SK-N-SH (cell line): ENCODE measurements around the gene EHD1. TPM values are rescaled to one million over a fixed set of nuclear protein-coding genes. Genes with fewer than 3 reads are reported as not detected.

Experiments used
- CTCF ChIA-PET: fragments of 300-600, 350-600 bp; formaldehyde crosslinking; extraction: SDS; loops from one replicate; lab custom pipeline; 2021; lab: Yijun Ruan, JAX
- POLR2A ChIA-PET: fragments of 350-600 bp; sonication (Branson Sonifier 250); formaldehyde crosslinking; extraction: SDS; loops from one replicate; lab custom pipeline; 2020; ENCODE audit warnings: antibody characterized with exemption, inconsistent platforms; lab: Yijun Ruan, JAX
- DNase-seq: peaks from one replicate; pipeline ENCODE4 v3.0.0; 2012
- H2AFZ ChIP-seq: fragments of 200-600 bp; sonication (generic); 2 replicates; pipeline ENCODE4 v1.8.1; 2016; ENCODE audit warnings: antibody characterized with exemption, mild to moderate bottlenecking, low read depth
- H3F3A ChIP-seq: fragments of 200-600 bp; sonication (generic); replicated peaks from 2 replicates; pipeline ENCODE3; 2016; ENCODE audit warnings: antibody characterized with exemption, mild to moderate bottlenecking; ENCODE audit not compliant: insufficient read depth
- H3K27ac ChIP-seq, 2 experiments: fragments of 200-500 bp in 1 of 2; fragments of 200-600 bp in 1 of 2; sonication (Bioruptor generic) in 1 of 2; sonication (generic), shearing (Covaris generic) in 1 of 2; 2 replicates each; pipeline versions ENCODE4 v1.5.1 to v1.6.1; 2014 to 2016; ENCODE audit warnings: low read depth in 2 of 2, inconsistent platforms in 1 of 2, low read length in 1 of 2, mild to moderate bottlenecking in 1 of 2, mixed read lengths in 1 of 2
- H3K27me3 ChIP-seq: fragments of 200-600 bp; sonication (generic), shearing (Covaris generic); 2 replicates; pipeline ENCODE4 v1.6.1; 2016; ENCODE audit warnings: mixed run types; ENCODE audit not compliant: insufficient read depth
- H3K36me3 ChIP-seq, 2 experiments: fragments of 200-500 bp in 1 of 2; fragments of 200-600 bp in 1 of 2; sonication (Bioruptor generic) in 1 of 2; sonication (generic) in 1 of 2; replicated peaks in 1 of 2; 2 replicates each; pipeline versions ENCODE3 to v1.5.1; 2014 to 2016; ENCODE audit warnings: low read length in 1 of 2, mild to moderate bottlenecking in 1 of 2; ENCODE audit not compliant: insufficient read depth in 2 of 2, control insufficient read depth in 1 of 2
- H3K4me1 ChIP-seq, 2 experiments: fragments of 200-500 bp in 1 of 2; fragments of 200-600 bp in 1 of 2; sonication (Bioruptor generic) in 1 of 2; sonication (generic), shearing (Covaris generic) in 1 of 2; 2 replicates each; pipeline versions ENCODE4 v1.5.1 to v1.6.1; 2014 to 2016; ENCODE audit warnings: low read depth in 1 of 2, low read length in 1 of 2, mixed run types in 1 of 2; ENCODE audit not compliant: insufficient read depth in 2 of 2, control insufficient read depth in 1 of 2
- H3K4me2 ChIP-seq: fragments of 200-600 bp; sonication (generic), shearing (Covaris generic); 2 replicates; pipeline ENCODE4 v1.6.1; 2017; ENCODE audit warnings: mixed run types
- H3K4me3 ChIP-seq, 2 experiments: fragments of 200-500 bp in 1 of 2; fragments of 200-600 bp in 1 of 2; sonication (Bioruptor generic) in 1 of 2; sonication (generic), shearing (Covaris generic) in 1 of 2; 2 replicates each; pipeline versions ENCODE4 v1.5.1 to v1.8.1; 2014 to 2016; ENCODE audit warnings: low read depth in 2 of 2, inconsistent platforms in 1 of 2, low read length in 1 of 2, mild to moderate bottlenecking in 1 of 2, mixed read lengths in 1 of 2, moderate library complexity in 1 of 2
- H3K79me2 ChIP-seq: fragments of 200-600 bp; sonication (generic); 2 replicates; pipeline ENCODE4 v1.8.1; 2017; ENCODE audit warnings: mild to moderate bottlenecking; ENCODE audit not compliant: insufficient read depth
- H3K9ac ChIP-seq: fragments of 200-600 bp; sonication (generic); 2 replicates; pipeline ENCODE4 v1.6.1; 2017; ENCODE audit warnings: mixed run types
- H3K9me2 ChIP-seq: fragments of 200-600 bp; sonication (generic); 2 replicates; pipeline ENCODE4 v1.6.1; 2017; ENCODE audit warnings: mixed run types
- H3K9me3 ChIP-seq: fragments of 200-600 bp; sonication (generic); 2 replicates; pipeline ENCODE4 v1.6.1; 2017; ENCODE audit warnings: mixed run types, mild to moderate bottlenecking, moderate library complexity
- H4K20me1 ChIP-seq: fragments of 200-600 bp; sonication (generic); 2 replicates; pipeline ENCODE4 v1.6.1; 2017; ENCODE audit warnings: mild to moderate bottlenecking, mixed run types; ENCODE audit not compliant: insufficient read depth
- CHD2 ChIP-seq: fragments of 150-350 bp; IDR thresholded peaks from 2 replicates; pipeline ENCODE4 v1.6.1; 2018; ENCODE audit warnings: low read length; ENCODE audit not compliant: partially characterized antibody
- ELF1 ChIP-seq: IDR thresholded peaks from 2 replicates; pipeline ENCODE4 v1.4.0; 2012
- EZH2phosphoT487 ChIP-seq: fragments of 200-600 bp; sonication (generic); IDR thresholded peaks from 2 replicates; pipeline ENCODE4 v1.6.1; 2017; ENCODE audit warnings: low read depth, mixed run types, mild to moderate bottlenecking, antibody characterized with exemption, moderate library complexity, borderline replicate concordance
- FOSL2 ChIP-seq: IDR thresholded peaks from 2 replicates; pipeline ENCODE4 v1.4.0; 2012; ENCODE audit warnings: low read depth, mild to moderate bottlenecking, moderate library complexity, borderline replicate concordance
- GABPA ChIP-seq: IDR thresholded peaks from 2 replicates; pipeline ENCODE4 v1.4.0; 2012; ENCODE audit warnings: low read depth, mild to moderate bottlenecking
- GATA2 ChIP-seq: sonication (generic); formaldehyde crosslinking; IDR thresholded peaks from 2 replicates; pipeline ENCODE4 v1.5.0; 2020; ENCODE audit warnings: mild to moderate bottlenecking, missing genetic modification reagents
- JUND ChIP-seq: IDR thresholded peaks from 2 replicates; pipeline ENCODE4 v1.4.0; 2012
- MXI1 ChIP-seq: IDR thresholded peaks from 2 replicates; pipeline ENCODE4 v1.6.1; 2012; ENCODE audit warnings: mild to moderate bottlenecking, low read depth, low read length, improper control_type of control experiment
- NRF1 ChIP-seq: IDR thresholded peaks from 2 replicates; pipeline ENCODE4 v1.6.1; 2012; ENCODE audit warnings: low read depth, mild to moderate bottlenecking, low read length
- RCOR1 ChIP-seq: fragments of 150-350 bp; IDR thresholded peaks from 2 replicates; pipeline ENCODE4 v1.6.1; 2017; ENCODE audit warnings: antibody characterized with exemption, low read length
- RXRA ChIP-seq: IDR thresholded peaks from 2 replicates; pipeline ENCODE4 v1.4.0; 2012; ENCODE audit warnings: low read depth, mild to moderate bottlenecking, borderline replicate concordance
- SIN3A ChIP-seq: IDR thresholded peaks from 2 replicates; pipeline ENCODE4 v1.6.1; 2012; ENCODE audit warnings: low read depth, mild to moderate bottlenecking, low read length, moderate library complexity, borderline replicate concordance
- TEAD4 ChIP-seq: IDR thresholded peaks from 2 replicates; pipeline ENCODE4 v1.4.0; 2012; ENCODE audit warnings: mild to moderate bottlenecking, borderline replicate concordance; ENCODE audit not compliant: insufficient read depth
- YY1 ChIP-seq: IDR thresholded peaks from 2 replicates; pipeline ENCODE4 v1.4.0; 2012; ENCODE audit warnings: low read depth, mild to moderate bottlenecking
- WGBS: methylation state at CpG from one replicate; pipeline ENCODE4 v1.1.6; 2017; ENCODE audit warnings: low lambda C conversion rate; 5-methylcytosine and 5-hydroxymethylcytosine counted together
- polyA plus RNA-seq, 3 experiments: library from polyadenylated mRNA; depleted of rRNA; stranded (reverse); fragments of >200 nt; gene quantifications; 2 replicates each; pipeline ENCODE4 v1.2.3, GENCODE V29; 2012
- TF ChIP-seq, protein P1 (sequence below): IDR thresholded peaks from 2 replicates; pipeline ENCODE4 v1.6.1; 2012; ENCODE audit warnings: mild to moderate bottlenecking, low read depth, low read length, moderate library complexity
- TF ChIP-seq, protein P2 (sequence below): IDR thresholded peaks from 2 replicates; pipeline ENCODE4; 2012
- TF ChIP-seq, protein P3 (sequence below): IDR thresholded peaks from 2 replicates; pipeline ENCODE4 v1.4.0; 2012; ENCODE audit warnings: low read depth, borderline replicate concordance

Gene EHD1
- polyA plus RNA-seq, 1 of the 3 experiments (the other 2 are of a cell fraction), result 93.3 TPM

DNA sequence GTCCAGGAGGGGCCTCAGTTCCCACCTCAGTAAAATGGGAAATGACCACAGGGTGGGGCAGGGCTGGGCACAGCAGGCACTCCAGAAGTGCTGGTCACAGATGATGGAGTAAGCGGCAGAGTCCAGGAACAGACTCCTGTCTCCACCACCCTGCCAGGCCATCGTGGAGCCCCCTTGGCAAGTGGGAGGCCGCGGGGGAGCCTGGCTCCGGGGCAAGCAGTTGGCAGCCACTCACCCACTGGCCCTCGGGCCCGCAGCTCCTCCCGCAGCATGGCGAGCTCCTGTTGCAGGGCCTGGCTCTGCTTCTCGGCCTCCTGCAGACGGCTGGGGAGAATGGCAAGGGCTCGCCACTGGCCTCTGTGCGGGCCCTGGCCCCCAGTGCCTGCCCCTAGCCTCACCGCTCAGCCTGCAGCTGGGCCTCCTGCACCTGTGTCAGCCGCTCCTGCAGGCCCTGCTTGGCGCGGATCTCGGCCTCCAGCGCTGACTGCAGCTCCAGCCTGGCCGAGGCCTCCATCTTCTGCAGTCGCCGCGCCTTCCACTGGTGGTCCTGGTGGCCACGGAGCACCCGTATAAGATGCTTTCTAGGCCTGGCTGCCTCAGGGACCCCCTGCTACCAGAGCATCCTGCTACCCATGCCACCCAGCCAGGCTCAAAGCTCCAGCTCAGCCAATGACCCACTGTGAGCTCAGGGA is 44.2 kb downstream of the EHD1 start:
- CTCF ChIA-PET, result interaction anchor here (0.8 to 3.9 kb wide), 6 partner anchors 10 to 284 kb away, joined by 3 to 21 read pairs (median 8); partner anchors contain the start of genes CDC42BPG and ZNHIT2
- Histone ChIP-seq H2AFZ (no peak overlapping the region), H3K4me1 (peaks cover 0 to 5% of the 10 kb centered on the region in 2 experiments; a peak in 1 of 4 replicates), H3K36me3 (no peaks in the 10 kb centered on the region), H3K27me3 (no peaks in the 10 kb centered on the region), H3K9ac (no peak overlapping the region), H3K9me2 (no peaks in the 10 kb centered on the region), H3K27ac (no peak overlapping the region), H3K79me2 (no peaks in the 10 kb centered on the region), H3K9me3 (no peaks in the 10 kb centered on the region), H3F3A (no peaks in the 10 kb centered on the region), H4K20me1 (no peaks in the 10 kb centered on the region), H3K4me3 (no peak overlapping the region), H3K4me2 (no peak overlapping the region)
- no peak for TF ChIP-seq RCOR1
- TF ChIP-seq, protein P1, sequence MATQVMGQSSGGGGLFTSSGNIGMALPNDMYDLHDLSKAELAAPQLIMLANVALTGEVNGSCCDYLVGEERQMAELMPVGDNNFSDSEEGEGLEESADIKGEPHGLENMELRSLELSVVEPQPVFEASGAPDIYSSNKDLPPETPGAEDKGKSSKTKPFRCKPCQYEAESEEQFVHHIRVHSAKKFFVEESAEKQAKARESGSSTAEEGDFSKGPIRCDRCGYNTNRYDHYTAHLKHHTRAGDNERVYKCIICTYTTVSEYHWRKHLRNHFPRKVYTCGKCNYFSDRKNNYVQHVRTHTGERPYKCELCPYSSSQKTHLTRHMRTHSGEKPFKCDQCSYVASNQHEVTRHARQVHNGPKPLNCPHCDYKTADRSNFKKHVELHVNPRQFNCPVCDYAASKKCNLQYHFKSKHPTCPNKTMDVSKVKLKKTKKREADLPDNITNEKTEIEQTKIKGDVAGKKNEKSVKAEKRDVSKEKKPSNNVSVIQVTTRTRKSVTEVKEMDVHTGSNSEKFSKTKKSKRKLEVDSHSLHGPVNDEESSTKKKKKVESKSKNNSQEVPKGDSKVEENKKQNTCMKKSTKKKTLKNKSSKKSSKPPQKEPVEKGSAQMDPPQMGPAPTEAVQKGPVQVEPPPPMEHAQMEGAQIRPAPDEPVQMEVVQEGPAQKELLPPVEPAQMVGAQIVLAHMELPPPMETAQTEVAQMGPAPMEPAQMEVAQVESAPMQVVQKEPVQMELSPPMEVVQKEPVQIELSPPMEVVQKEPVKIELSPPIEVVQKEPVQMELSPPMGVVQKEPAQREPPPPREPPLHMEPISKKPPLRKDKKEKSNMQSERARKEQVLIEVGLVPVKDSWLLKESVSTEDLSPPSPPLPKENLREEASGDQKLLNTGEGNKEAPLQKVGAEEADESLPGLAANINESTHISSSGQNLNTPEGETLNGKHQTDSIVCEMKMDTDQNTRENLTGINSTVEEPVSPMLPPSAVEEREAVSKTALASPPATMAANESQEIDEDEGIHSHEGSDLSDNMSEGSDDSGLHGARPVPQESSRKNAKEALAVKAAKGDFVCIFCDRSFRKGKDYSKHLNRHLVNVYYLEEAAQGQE, result no peak
- TF ChIP-seq YY1, result no peak
- no peak for TF ChIP-seq CHD2
- TF ChIP-seq ELF1, result no peak
- TF ChIP-seq EZH2phosphoT487, result no peak
- TF ChIP-seq MXI1, result no peak
- TF ChIP-seq NRF1, result no peak
- TF ChIP-seq JUND, result no peak
- TF ChIP-seq, protein P2, sequence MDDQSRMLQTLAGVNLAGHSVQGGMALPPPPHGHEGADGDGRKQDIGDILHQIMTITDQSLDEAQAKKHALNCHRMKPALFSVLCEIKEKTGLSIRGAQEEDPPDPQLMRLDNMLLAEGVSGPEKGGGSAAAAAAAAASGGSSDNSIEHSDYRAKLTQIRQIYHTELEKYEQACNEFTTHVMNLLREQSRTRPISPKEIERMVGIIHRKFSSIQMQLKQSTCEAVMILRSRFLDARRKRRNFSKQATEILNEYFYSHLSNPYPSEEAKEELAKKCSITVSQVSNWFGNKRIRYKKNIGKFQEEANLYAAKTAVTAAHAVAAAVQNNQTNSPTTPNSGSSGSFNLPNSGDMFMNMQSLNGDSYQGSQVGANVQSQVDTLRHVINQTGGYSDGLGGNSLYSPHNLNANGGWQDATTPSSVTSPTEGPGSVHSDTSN, result no peak
- no peak for TF ChIP-seq FOSL2
- no peak for TF ChIP-seq RXRA
- TF ChIP-seq GABPA, result no peak
- TF ChIP-seq GATA2 (CRISPR knock-in tag), result no peak
- TF ChIP-seq SIN3A, result no peak
- TF ChIP-seq, protein P3, sequence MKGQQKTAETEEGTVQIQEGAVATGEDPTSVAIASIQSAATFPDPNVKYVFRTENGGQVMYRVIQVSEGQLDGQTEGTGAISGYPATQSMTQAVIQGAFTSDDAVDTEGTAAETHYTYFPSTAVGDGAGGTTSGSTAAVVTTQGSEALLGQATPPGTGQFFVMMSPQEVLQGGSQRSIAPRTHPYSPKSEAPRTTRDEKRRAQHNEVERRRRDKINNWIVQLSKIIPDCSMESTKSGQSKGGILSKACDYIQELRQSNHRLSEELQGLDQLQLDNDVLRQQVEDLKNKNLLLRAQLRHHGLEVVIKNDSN, result no peak
- TF ChIP-seq TEAD4, result no peak
- POLR2A ChIA-PET, result interaction anchor here (0.6 kb wide), 1 partner anchor 180 kb away, joined by 3 read pairs; no protein-coding TSS in a partner anchor
- WGBS, result 91% methylated on average over 9 of the region's 25 CpGs
- no peak for DNase-seq
